Measurements from ENCODE around the gene TMEM217. TPM values are rescaled to one million over a fixed set of nuclear protein-coding genes. Genes with fewer than 3 reads are reported as not detected.

The TMEM217 gene
- total and polyA plus RNA-seq, 2 of the 4 experiments (the other 2 are of a cell fraction): 1.4 to 3.5 TPM

- H4K5ac ChIP-seq (ENCODE audit: low read depth, low read length): no peak overlapping the region
- TF ChIP-seq MAZ (IDR thresholded peaks at IDR 0.05; ENCODE audit: borderline replicate concordance, low read depth, low read length) (no peak), NFE2L2 (IDR thresholded peaks at IDR 0.05; ENCODE audit: low read depth, low read length) (no peak)
- in situ Hi-C loops (cut with MboI; ENCODE audit: low sequenced_read_pairs) (no loop called here), intact Hi-C loops (cut with micrococcal nuclease) (no loop called here), dilution Hi-C loops (cut with HindIII; ENCODE audit: low sequenced_read_pairs, unreplicated experiment) (no loop called here)
- no peak for ATAC-seq (ENCODE audit: low read depth)
- no peak overlapping the region for H3K18ac ChIP-seq (ENCODE audit: low read depth, low read length)
- H2BK120ac ChIP-seq (ENCODE audit: low read depth, low read length): no peak overlapping the region
- no peak overlapping the region for H3K23ac ChIP-seq (ENCODE audit: low read depth, low read length)
- H2AK9ac ChIP-seq (replicated peaks; ENCODE audit: low read depth, low read length, poor library complexity): no peak overlapping the region
- H3K4me2 ChIP-seq (ENCODE audit: low read depth, low read length): no peak overlapping the region
- no peaks in the 10 kb centered on the region for H3K9me3 ChIP-seq (ENCODE audit: control insufficient read depth, insufficient read depth, low read length)
- no peak overlapping the region for H2BK15ac ChIP-seq (ENCODE audit: low read depth, low read length)
- no peaks in the 10 kb centered on the region for H3K27me3 ChIP-seq (ENCODE audit: control insufficient read depth, insufficient read depth, low read length)
- no peak for DNase-seq
- H3K4me3 ChIP-seq (ENCODE audit: insufficient read depth, low read depth, low read length): no peak overlapping the region
- no peak overlapping the region for H2AK5ac ChIP-seq (ENCODE audit: low read depth, low read length)
- no peak overlapping the region for H2BK20ac ChIP-seq (ENCODE audit: low read depth, low read length)
- no peak overlapping the region for H3K56ac ChIP-seq (ENCODE audit: extremely low read depth, insufficient read depth, low read length)
- BruUV-seq (replicated peaks): no TSS peak
- H2AFZ ChIP-seq (replicated peaks; ENCODE audit: low read length, poor library complexity): no peak overlapping the region
- peaks cover 9% of the 10 kb centered on the region for H3K4me1 ChIP-seq (ENCODE audit: control insufficient read depth, insufficient read depth, low read length)
- peaks cover 34% of the 10 kb centered on the region for H4K20me1 ChIP-seq (ENCODE audit: insufficient read depth, low read length)
- no peak overlapping the region for H4K8ac ChIP-seq (ENCODE audit: low read depth in 2 of 2, low read length in 2 of 2)
- no peak overlapping the region for H2BK5ac ChIP-seq (ENCODE audit: low read depth, low read length, poor library complexity, severe bottlenecking)
- H3K36me3 ChIP-seq (ENCODE audit: control insufficient read depth, insufficient read depth, low read length): peaks cover 16% of the 10 kb centered on the region
- no peak overlapping the region for H3K27ac ChIP-seq (ENCODE audit: insufficient read depth, low read length)
- no peak overlapping the region for H3K9ac ChIP-seq (ENCODE audit: low read depth, low read length)
- H3K14ac ChIP-seq (replicated peaks; ENCODE audit: low read depth, low read length): no peak overlapping the region
- ChIA-PET POLR2A (ENCODE audit: unreplicated experiment) (no interaction called here), CTCF (no interaction called here)
- peaks cover 10% of the 10 kb centered on the region for H3K9me1 ChIP-seq (ENCODE audit: insufficient read depth, low read length)
- no peak overlapping the region for H3K4ac ChIP-seq (ENCODE audit: low read depth, low read length)
- no peak overlapping the region for H4K91ac ChIP-seq (ENCODE audit: insufficient read depth, low read depth, low read length)
- no CpG with 5 or more reads among the region's 1 CpG for WGBS, 2 experiments (ENCODE audit: extremely low coverage in 2 of 2, insufficient read length in 1 of 2)
- peaks cover 44 to 90% of the 10 kb centered on the region in 2 experiments for H3K79me1 ChIP-seq (ENCODE audit: low read depth in 1 of 2, low read length in 2 of 2)
These were observed 17.4 kb upstream of the TMEM217 start for GRCh38 chr6:37275350-37275749.

All from IMR-90 (cell line).